ENCODE measurements around the gene HOXA9.

GRCh38 chr7:27170426-27171324 is 5.3 kb upstream of the HOXA9 start:
- TF ChIP-seq MAFK (IDR thresholded peaks at IDR 0.05; ENCODE audit: low read depth, low read length) (no peak), POLR2AphosphoS5 (IDR thresholded peaks at IDR 0.05; ENCODE audit: low read depth, low read length) (no peak), SP4 (IDR thresholded peaks at IDR 0.05; ENCODE audit: low read length) (no peak), RAD21 (IDR thresholded peaks at IDR 0.05 in 1 of 2, conservative IDR thresholded peaks at IDR 0.05 in 1 of 2; ENCODE audit: low read depth in 2 of 2, low read length in 2 of 2) (no peak), MAX (IDR thresholded peaks at IDR 0.05) (no peak), GABPA (IDR thresholded peaks at IDR 0.05; ENCODE audit: borderline replicate concordance, insufficient read depth, low read length) (no peak), POLR2A (IDR thresholded peaks at IDR 0.05; ENCODE audit: control extremely low read depth in 1 of 2, low read depth in 2 of 2, low read length in 2 of 2) (no peak)
- TF ChIP-seq, protein P1, sequence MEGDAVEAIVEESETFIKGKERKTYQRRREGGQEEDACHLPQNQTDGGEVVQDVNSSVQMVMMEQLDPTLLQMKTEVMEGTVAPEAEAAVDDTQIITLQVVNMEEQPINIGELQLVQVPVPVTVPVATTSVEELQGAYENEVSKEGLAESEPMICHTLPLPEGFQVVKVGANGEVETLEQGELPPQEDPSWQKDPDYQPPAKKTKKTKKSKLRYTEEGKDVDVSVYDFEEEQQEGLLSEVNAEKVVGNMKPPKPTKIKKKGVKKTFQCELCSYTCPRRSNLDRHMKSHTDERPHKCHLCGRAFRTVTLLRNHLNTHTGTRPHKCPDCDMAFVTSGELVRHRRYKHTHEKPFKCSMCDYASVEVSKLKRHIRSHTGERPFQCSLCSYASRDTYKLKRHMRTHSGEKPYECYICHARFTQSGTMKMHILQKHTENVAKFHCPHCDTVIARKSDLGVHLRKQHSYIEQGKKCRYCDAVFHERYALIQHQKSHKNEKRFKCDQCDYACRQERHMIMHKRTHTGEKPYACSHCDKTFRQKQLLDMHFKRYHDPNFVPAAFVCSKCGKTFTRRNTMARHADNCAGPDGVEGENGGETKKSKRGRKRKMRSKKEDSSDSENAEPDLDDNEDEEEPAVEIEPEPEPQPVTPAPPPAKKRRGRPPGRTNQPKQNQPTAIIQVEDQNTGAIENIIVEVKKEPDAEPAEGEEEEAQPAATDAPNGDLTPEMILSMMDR (IDR thresholded peaks at IDR 0.05; ENCODE audit: control extremely low read depth in 1 of 3, insufficient read depth in 1 of 3, low read depth in 1 of 3, low read length in 3 of 3), result no peak

All from H1 (cell line).